Mesothelial cell of epicardium (in vitro differentiated cells): ENCODE data around the gene STX3. TPM values are rescaled to one million over a fixed set of nuclear protein-coding genes. Genes with fewer than 3 reads are reported as not detected.
"Not testable (repeated sequence)": the region's sequence is repeated elsewhere in the genome, so short reads cannot be mapped to it uniquely, and the experiment has no call there.

Experiments used
- DNase-seq, 2 experiments: peaks; one replicate each; pipeline ENCODE4 v3.0.0; 2021; ENCODE audit warnings: low spot score in 2 of 2; ENCODE audit not compliant: unreplicated experiment in 2 of 2
- H3K27ac Mint-ChIP-seq: 2 replicates; pipeline ENCODE4 v1.8.0; 2021; ENCODE audit warnings: mixed read lengths
- H3K27me3 Mint-ChIP-seq: 2 replicates; pipeline ENCODE4 v1.8.0; 2021; ENCODE audit warnings: low read depth, mixed read lengths
- H3K36me3 Mint-ChIP-seq: 2 replicates; pipeline ENCODE4 v1.8.0; 2021; ENCODE audit warnings: mixed read lengths
- H3K4me1 Mint-ChIP-seq: 2 replicates; pipeline ENCODE4 v1.8.0; 2021; ENCODE audit warnings: mixed read lengths
- H3K4me3 Mint-ChIP-seq: 2 replicates; pipeline ENCODE4 v1.8.0; 2021; ENCODE audit warnings: mild to moderate bottlenecking, moderate library complexity, mixed read lengths
- H3K9me3 Mint-ChIP-seq: 2 replicates; pipeline ENCODE4 v1.8.0; 2021; ENCODE audit warnings: mixed read lengths
- total RNA-seq: library from RNA; stranded (reverse); gene quantifications from 3 replicates; pipeline ENCODE4 v1.2.1, GENCODE V29; 2021
- TF ChIP-seq, protein P1 (sequence below): fragments of 200-600 bp; sonication (generic); IDR thresholded peaks from one replicate; pipeline ENCODE4 v1.5.0; 2021; ENCODE audit warnings: antibody characterized with exemption; ENCODE audit not compliant: unreplicated experiment

The STX3 gene
- total RNA-seq, 1 donor from 2014 or later: 24.2 TPM

DNA sequence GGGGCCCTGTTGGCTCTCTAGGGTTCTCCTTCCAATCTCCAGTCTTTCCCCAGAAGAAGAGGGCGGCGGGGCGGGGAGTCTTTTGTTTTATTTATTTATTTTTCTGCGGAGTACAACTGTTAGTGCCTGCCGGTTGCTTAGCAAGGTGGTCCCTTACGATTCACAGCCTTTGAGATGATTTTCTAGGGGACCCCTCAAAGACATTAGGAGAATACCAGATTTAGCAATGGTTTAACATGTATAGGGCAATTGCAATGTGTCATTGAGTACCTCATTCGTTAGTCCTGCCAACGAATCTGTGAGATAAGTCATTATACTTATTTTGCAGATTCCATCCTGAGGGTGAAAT is 55.7 kb downstream of the STX3 start:
- Mint-ChIP-seq H3K4me1 (peaks cover 11% of the 10 kb centered on the region), H3K9me3 (peaks cover 4% of the 10 kb centered on the region), H3K36me3 (peaks cover 7% of the 10 kb centered on the region)

DNA sequence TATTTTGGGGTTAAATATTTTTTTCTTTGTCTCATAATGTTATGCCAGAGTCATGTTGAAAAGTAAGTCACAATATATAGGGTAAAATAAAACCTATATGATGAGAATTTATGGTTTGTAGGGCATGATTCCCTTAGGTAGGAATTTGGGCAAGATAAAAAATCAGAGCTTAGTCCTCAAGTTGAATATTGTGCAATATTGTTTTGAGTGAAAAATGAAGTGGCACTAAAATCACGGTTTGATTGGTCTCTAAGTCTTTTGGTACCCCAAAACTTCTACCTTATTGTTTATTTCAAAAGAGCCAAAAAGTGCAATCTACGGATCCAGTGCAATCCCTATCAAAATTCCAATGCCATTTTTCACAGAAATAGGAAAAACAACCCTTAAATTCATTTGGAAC is 57.0 kb downstream of the STX3 start:
- Mint-ChIP-seq H3K4me1 (peaks cover 11% of the 10 kb centered on the region), H3K9me3 (peaks cover 4% of the 10 kb centered on the region), H3K36me3 (no peaks in the 10 kb centered on the region)

More for the DNA sequence above, 55.7 kb downstream of the STX3 start:
- Mint-ChIP-seq H3K4me3 (peak overlapping the region; percentile 92), H3K27me3 (peaks cover 6% of the 10 kb centered on the region), H3K27ac (peak overlapping the region; percentile 95)
- TF ChIP-seq, protein P1, sequence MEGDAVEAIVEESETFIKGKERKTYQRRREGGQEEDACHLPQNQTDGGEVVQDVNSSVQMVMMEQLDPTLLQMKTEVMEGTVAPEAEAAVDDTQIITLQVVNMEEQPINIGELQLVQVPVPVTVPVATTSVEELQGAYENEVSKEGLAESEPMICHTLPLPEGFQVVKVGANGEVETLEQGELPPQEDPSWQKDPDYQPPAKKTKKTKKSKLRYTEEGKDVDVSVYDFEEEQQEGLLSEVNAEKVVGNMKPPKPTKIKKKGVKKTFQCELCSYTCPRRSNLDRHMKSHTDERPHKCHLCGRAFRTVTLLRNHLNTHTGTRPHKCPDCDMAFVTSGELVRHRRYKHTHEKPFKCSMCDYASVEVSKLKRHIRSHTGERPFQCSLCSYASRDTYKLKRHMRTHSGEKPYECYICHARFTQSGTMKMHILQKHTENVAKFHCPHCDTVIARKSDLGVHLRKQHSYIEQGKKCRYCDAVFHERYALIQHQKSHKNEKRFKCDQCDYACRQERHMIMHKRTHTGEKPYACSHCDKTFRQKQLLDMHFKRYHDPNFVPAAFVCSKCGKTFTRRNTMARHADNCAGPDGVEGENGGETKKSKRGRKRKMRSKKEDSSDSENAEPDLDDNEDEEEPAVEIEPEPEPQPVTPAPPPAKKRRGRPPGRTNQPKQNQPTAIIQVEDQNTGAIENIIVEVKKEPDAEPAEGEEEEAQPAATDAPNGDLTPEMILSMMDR: no peak
- no peak for DNase-seq

DNA sequence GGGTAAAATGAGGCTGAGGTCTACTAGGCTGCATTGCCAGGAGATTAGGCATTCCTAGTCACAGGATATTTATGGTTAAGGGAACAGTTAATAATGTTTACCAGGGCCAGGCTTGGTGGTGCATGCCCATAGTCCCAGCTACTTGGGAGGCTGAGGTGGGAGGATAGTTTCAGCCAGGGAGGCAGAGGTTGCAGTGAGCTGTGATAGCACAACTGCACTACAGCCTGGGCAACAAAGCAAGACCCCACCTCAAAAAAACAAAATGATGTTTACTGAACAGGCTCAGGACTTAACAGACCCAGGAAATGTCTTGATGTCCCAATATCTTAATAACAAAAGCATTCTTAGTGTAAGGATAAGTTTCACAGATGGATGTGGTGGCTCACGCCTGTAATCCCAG is 58.2 kb downstream of the STX3 start:
- no peaks in the 10 kb centered on the region for H3K36me3 Mint-ChIP-seq
- peaks cover 12% of the 10 kb centered on the region for H3K27me3 Mint-ChIP-seq
- peaks cover 11% of the 10 kb centered on the region for H3K4me1 Mint-ChIP-seq
- TF ChIP-seq, protein P1: no peak
- no peak overlapping the region for H3K4me3 Mint-ChIP-seq
- no peak overlapping the region for H3K27ac Mint-ChIP-seq
- DNase-seq: no peak
- peaks cover 4% of the 10 kb centered on the region for H3K9me3 Mint-ChIP-seq

More for the DNA sequence above, 57.0 kb downstream of the STX3 start:
- TF ChIP-seq, protein P1: no peak
- DNase-seq: no peak
- H3K4me3 Mint-ChIP-seq: no peak overlapping the region
- H3K27me3 Mint-ChIP-seq: peaks cover 12% of the 10 kb centered on the region
- H3K27ac Mint-ChIP-seq: no peak overlapping the region

DNA sequence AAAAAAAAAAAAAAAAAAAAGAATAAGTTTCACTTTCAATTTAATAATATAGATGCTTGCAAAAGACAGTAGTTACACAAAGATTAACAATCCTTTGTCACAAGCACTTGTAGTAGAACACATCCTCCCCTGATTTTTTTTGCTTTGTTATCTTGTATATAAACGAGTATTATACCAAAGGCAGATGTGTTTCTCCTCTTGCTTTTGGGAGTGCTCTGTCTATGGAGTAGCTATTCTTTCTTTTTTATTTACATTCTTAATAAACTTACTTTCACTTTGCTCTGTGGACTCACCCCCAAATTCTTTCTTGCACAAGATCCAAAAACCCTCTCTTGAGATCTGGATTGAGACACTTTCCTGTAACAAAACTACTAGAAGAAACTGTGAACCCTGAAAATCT is 58.8 kb downstream of the STX3 start:
- Mint-ChIP-seq H3K9me3 (peaks cover 4% of the 10 kb centered on the region), H3K4me3 (no peak overlapping the region), H3K27me3 (peaks cover 12% of the 10 kb centered on the region), H3K36me3 (no peaks in the 10 kb centered on the region), H3K27ac (no peak overlapping the region), H3K4me1 (peaks cover 11% of the 10 kb centered on the region)
- TF ChIP-seq, protein P1: no peak
- no peak for DNase-seq

DNA sequence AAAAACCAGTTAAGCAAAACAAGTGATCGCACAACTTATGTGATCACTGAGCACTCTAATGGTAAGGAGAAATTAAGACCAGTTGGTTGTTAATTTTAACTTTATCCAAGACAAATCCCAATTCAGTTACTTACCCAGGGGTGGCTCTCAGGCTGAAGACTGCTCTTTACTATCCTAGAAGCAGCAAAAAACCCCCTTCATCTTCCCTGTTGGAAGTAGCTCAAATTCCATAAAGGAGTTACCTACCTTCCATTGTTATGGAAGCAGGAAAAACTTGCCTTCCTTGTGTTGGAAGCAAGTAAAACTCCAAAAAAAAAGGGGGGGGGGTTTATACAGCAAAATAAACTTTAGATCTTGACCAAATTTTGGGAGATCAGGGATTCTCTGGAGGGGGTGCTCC is 60.6 kb downstream of the STX3 start:
- TF ChIP-seq, protein P1: no peak
- Mint-ChIP-seq H3K9me3 (peaks cover 4% of the 10 kb centered on the region), H3K4me3 (no peak overlapping the region), H3K36me3 (no peaks in the 10 kb centered on the region), H3K27ac (no peak overlapping the region), H3K27me3 (peaks cover 12% of the 10 kb centered on the region), H3K4me1 (peaks cover 4% of the 10 kb centered on the region)
- no peak for DNase-seq

DNA sequence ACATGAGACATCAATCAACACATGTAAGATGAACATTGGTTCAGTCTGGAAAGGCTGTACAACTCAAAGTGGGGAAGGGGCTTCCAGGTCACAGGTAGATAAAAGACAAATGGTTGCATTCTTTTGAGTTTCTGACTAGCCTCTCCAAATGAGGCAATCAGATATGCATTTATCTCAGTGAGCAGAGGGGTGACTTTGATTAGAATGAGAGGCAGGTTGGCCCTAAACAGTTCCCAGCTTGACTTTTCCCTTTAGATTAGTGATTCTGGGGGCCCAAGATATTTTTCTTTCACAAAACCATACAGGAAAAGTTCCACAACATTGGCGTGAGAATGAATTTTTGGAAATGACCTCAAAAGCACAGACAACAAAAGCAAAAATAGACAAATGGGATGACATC is 61.3 kb downstream of the STX3 start:
- not testable (repeated sequence) for H3K27ac Mint-ChIP-seq, H3K4me3 Mint-ChIP-seq, H3K4me1 Mint-ChIP-seq, H3K9me3 Mint-ChIP-seq, H3K36me3 Mint-ChIP-seq, DNase-seq
- H3K27me3 Mint-ChIP-seq: peaks cover 12% of the 10 kb centered on the region
